Prostate gland (tissue), 2 donors: ENCODE data around the gene LRCH1. TPM values are rescaled to one million over a fixed set of nuclear protein-coding genes. Genes with fewer than 3 reads are reported as not detected.

ENCODE experiments used
- DNase-seq: peaks from one replicate; pipeline ENCODE4 v3.0.0-alpha.2; 2019; ENCODE audit warnings: low spot score
- H3K27ac ChIP-seq, 2 donors: fragments of 200-600 bp; sonication (generic); 2 replicates each; pipeline ENCODE4 v1.5.1; 2017 to 2019
- H3K27me3 ChIP-seq: fragments of 200-600 bp; sonication (generic); replicated peaks from 2 replicates; pipeline ENCODE4 v1.5.1; 2019; ENCODE audit not compliant: insufficient read depth
- H3K36me3 ChIP-seq, 2 donors: fragments of 200-600 bp; sonication (generic); 1 replicate in 1 of 2; 2 replicates in 1 of 2; pipeline versions ENCODE4 v1.5.1 to v1.8.1; 2017 to 2019
- H3K4me1 ChIP-seq: fragments of 200-600 bp; sonication (generic); replicated peaks from 2 replicates; pipeline ENCODE4 v1.5.1; 2019
- H3K4me3 ChIP-seq, 2 donors: fragments of 200-600 bp; sonication (generic); 2 replicates each; pipeline ENCODE4 v1.5.1; 2017 to 2019
- H3K9me3 ChIP-seq: fragments of 200-600 bp; sonication (generic); 2 replicates; pipeline ENCODE4 v1.5.1; 2017
- CTCF ChIP-seq, 4 experiments: fragments of 200-600 bp in 2 of 4; fragments of 450-650 bp in 2 of 4; sonication (generic) in 2 of 4; IDR thresholded peaks; 1 replicate in 3 of 4; 2 replicates in 1 of 4; pipeline ENCODE4 v1.5.1; 2016 to 2019; ENCODE audit warnings: antibody characterized with exemption in 4 of 4, mild to moderate bottlenecking in 2 of 4, moderate library complexity in 2 of 4
- POLR2A ChIP-seq: fragments of 450-650 bp; IDR thresholded peaks from one replicate; pipeline ENCODE4 v1.6.1; 2016; ENCODE audit warnings: antibody characterized with exemption, mild to moderate bottlenecking
- POLR2AphosphoS5 ChIP-seq: sonication (generic); formaldehyde crosslinking; IDR thresholded peaks from one replicate; pipeline ENCODE4 v1.6.1; 2017; ENCODE audit warnings: antibody characterized with exemption
- WGBS: methylation state at CpG from one replicate; pipeline ENCODE4 v1.1.5; 2018; 5-methylcytosine and 5-hydroxymethylcytosine counted together
- intact Hi-C: fragments of 100-400 bp; cut with DNase I; formaldehyde crosslinking; loops from one replicate; pipeline ENCODE4 v1.14.2; 2022
- total RNA-seq, 2 donors: library from RNA; depleted of rRNA; stranded (reverse); fragments of >200 nt; gene quantifications; one replicate each; pipeline ENCODE4 v1.1.0, GENCODE V29; 2016

The LRCH1 gene
- total RNA-seq, 2 donors from 2014 or later: 14.8 to 17.2 TPM

GRCh38 chr13:46747031-46747820 lies 194.3 kb downstream of the LRCH1 start:
- H3K4me3 ChIP-seq: no peak overlapping the region
- no peaks in the 10 kb centered on the region for H3K36me3 ChIP-seq
- no peaks in the 10 kb centered on the region for H3K9me3 ChIP-seq
- DNase-seq: no peak
- no peak for TF ChIP-seq POLR2AphosphoS5
- TF ChIP-seq CTCF (IDR thresholded peaks at IDR 0.05): no peak
- TF ChIP-seq POLR2A: no peak
- H3K27ac ChIP-seq: no peak overlapping the region
- H3K27me3 ChIP-seq: no peaks in the 10 kb centered on the region
- intact Hi-C loops: no loop called here
- H3K4me1 ChIP-seq: no peaks in the 10 kb centered on the region
- WGBS: 93% methylated on average over 8 of the region's 8 CpGs

DNA sequence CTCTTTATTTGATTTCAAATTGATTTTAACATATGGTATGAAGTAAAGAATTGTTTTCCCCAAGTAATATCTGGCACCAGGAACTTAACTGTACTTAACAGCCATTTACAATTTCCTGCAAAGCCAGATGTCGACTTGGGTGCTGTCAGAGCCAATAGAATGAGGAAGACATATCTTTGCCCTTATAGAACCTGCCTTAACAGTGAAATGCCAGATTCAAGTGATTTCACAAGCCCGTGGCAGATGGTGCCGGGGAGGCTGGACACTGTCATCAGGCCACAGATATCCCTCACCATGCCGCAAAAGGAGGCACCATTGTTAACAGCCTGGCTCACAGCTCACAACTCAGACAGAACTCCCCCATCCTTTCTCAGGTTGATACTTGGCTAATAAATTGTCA lies 195.3 kb downstream of the LRCH1 start:
- no peaks in the 10 kb centered on the region for H3K9me3 ChIP-seq
- no peaks in the 10 kb centered on the region for H3K4me1 ChIP-seq
- H3K27ac ChIP-seq: no peak overlapping the region
- no peaks in the 10 kb centered on the region for H3K36me3 ChIP-seq
- no peaks in the 10 kb centered on the region for H3K27me3 ChIP-seq
- intact Hi-C loops: no loop called here
- H3K4me3 ChIP-seq: no peak overlapping the region
- TF ChIP-seq CTCF (IDR thresholded peaks at IDR 0.05) (no peak), POLR2AphosphoS5 (no peak), POLR2A (no peak)
- 88% methylated on average over 4 of the region's 4 CpGs for WGBS
- no peak for DNase-seq

DNA sequence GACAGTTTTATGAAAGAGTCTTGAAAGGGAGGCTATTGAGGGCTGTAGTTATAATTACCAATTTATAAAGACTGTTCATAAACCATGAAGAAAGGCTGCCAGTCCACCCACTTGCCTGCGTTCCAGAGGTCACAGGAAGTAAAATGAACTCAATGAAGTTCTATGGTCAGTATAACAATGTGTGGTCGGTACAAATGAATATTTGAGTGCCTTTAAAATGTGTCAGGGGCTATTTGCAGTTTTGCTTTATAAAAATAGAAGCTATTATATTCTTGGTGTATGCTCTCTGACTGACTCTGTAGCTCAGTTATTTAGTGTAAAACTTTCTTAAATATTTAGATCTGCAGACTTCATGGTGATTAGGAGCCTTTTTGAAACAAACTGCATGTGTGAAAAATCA lies 197.0 kb downstream of the LRCH1 start:
- intact Hi-C loops: no loop called here
- H3K4me3 ChIP-seq: no peak overlapping the region
- no peaks in the 10 kb centered on the region for H3K36me3 ChIP-seq
- DNase-seq: no peak
- H3K9me3 ChIP-seq: no peaks in the 10 kb centered on the region
- no peaks in the 10 kb centered on the region for H3K27me3 ChIP-seq
- H3K4me1 ChIP-seq: no peaks in the 10 kb centered on the region
- 59% methylated on average over 2 of the region's 2 CpGs for WGBS
- TF ChIP-seq CTCF (IDR thresholded peaks at IDR 0.05) (no peak), POLR2A (no peak), POLR2AphosphoS5 (no peak)
- no peak overlapping the region for H3K27ac ChIP-seq

GRCh38 chr13:46751811-46752635 lies 199.1 kb downstream of the LRCH1 start:
- WGBS: 69% methylated on average over 7 of the region's 7 CpGs
- DNase-seq: no peak
- no peaks in the 10 kb centered on the region for H3K36me3 ChIP-seq
- no peaks in the 10 kb centered on the region for H3K4me1 ChIP-seq
- H3K9me3 ChIP-seq: no peaks in the 10 kb centered on the region
- no peak overlapping the region for H3K4me3 ChIP-seq
- intact Hi-C loops: no loop called here
- TF ChIP-seq POLR2AphosphoS5 (no peak), CTCF (IDR thresholded peaks at IDR 0.05) (no peak)
- H3K27ac ChIP-seq: no peak overlapping the region
- no peaks in the 10 kb centered on the region for H3K27me3 ChIP-seq
